ENCODE results near the gene KIRREL3.

DNA sequence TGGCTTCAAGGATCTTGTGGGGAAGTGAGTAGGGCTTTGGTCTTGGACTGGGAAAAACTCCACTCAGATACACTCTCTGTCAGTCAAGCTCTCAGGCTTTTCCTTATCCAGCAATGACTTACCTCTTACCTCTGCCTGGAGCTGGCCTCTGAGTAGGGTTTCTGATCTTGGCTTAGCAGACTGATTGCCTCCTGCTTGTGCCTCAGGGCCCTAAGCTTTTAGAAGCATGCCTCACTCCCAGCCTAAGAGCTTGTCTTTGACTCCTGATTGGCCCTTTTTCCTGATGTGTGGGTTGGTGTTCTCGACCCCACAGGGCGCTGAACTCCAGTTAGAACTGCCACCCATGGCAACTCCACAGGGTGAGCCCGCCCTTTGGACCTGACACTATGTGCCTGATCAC lies 370.1 kb downstream of the KIRREL3 start:
- no peak for TF ChIP-seq CTCF (IDR thresholded peaks at IDR 0.05; ENCODE audit: low read depth, low read length)
- TF ChIP-seq EZH2phosphoT487 (IDR thresholded peaks at IDR 0.05; ENCODE audit: low read depth): no peak
